Fibroblast of skin of right quadriceps (primary cell): ENCODE results near the gene SCG5.
"Not testable (repeated sequence)": the region's sequence is repeated elsewhere in the genome, so short reads cannot be mapped to it uniquely, and the experiment has no call there.

Experiments
- DNase-seq: peaks from one replicate; pipeline ENCODE4 v3.0.0-alpha.2; 2013

Gene SCG5

GRCh38 chr15:32641517-32642059 lies at the start of gene SCG5:
TSS of gene SCG5 (plus strand) at chr15:32641710. CDS start at chr15:32643593, 1,883 bp downstream.
- DNase-seq: peak; percentile 14

GRCh38 chr15:32593151-32593550 lies 48.4 kb upstream of the SCG5 start, which contains the start of gene GOLGA8N:
TSS of gene GOLGA8N (plus strand) at chr15:32593456.
- not testable (repeated sequence) for DNase-seq

GRCh38 chr15:32609518-32609917 lies 32.0 kb upstream of the SCG5 start:
- DNase-seq: not testable (repeated sequence)

- DNase-seq: peak; percentile 20
Measured at GRCh38 chr15:32610719-32611118, 30.8 kb upstream of the SCG5 start.

DNA sequence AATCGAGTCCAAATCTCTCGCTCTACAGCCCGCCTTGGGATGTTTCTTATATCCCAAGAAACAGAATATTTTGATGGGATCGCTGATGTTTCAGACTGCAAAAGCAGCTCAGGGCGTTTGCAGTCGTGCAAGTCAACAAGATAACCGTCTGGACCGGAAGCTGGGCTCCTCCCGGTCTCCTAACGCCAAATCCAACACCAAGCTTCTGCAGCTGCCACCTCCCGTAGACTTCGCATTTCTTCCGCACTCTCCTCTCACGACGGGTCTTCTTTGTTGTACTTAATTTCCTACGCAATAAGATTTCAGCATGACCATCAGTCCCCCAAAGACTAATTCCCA lies 26.8 kb upstream of the SCG5 start:
- not testable (repeated sequence) for DNase-seq

- peak; percentile 96 for DNase-seq
Measured at GRCh38 chr15:32615051-32615870, 26.2 kb upstream of the SCG5 start, which contains the start of gene ARHGAP11A. TSS of gene ARHGAP11A (plus strand) at chr15:32615504. CDS start at chr15:32616212, 708 bp downstream.

DNA sequence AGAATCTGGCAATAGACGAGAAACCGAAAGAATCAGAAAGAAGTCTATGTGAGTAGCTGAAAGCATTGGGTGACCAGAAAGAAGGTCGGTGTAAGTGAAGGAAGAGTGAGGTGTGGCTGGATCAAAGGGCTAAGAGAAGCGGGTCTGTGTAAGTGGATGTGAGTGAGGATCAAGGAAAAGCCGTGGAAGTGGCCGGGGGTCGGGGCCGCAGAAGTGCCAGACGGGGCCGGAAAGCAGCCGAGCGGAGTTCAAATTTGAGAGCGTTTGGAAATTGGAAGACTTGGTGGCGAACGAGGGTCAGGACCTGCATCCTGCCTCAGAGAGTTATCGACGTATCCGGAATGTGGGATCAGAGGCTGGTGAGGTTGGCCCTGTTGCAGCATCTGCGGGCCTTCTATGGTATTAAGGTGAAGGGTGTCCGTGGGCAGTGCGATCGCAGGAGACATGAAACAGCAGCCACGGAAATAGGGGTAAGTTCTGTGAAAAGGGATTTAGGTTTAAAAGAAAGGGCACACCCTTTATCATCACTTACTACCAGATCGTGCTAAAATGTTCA lies 25.6 kb upstream of the SCG5 start:
- not testable (repeated sequence) for DNase-seq

- DNase-seq: no peak
Measured at GRCh38 chr15:32636410-32636809, 5.1 kb upstream of the SCG5 start.

- DNase-seq: no peak
Measured at GRCh38 chr15:32636908-32637567, 4.5 kb upstream of the SCG5 start.

GRCh38 chr15:32637704-32638103 lies 3.8 kb upstream of the SCG5 start:
- DNase-seq: no peak

DNA sequence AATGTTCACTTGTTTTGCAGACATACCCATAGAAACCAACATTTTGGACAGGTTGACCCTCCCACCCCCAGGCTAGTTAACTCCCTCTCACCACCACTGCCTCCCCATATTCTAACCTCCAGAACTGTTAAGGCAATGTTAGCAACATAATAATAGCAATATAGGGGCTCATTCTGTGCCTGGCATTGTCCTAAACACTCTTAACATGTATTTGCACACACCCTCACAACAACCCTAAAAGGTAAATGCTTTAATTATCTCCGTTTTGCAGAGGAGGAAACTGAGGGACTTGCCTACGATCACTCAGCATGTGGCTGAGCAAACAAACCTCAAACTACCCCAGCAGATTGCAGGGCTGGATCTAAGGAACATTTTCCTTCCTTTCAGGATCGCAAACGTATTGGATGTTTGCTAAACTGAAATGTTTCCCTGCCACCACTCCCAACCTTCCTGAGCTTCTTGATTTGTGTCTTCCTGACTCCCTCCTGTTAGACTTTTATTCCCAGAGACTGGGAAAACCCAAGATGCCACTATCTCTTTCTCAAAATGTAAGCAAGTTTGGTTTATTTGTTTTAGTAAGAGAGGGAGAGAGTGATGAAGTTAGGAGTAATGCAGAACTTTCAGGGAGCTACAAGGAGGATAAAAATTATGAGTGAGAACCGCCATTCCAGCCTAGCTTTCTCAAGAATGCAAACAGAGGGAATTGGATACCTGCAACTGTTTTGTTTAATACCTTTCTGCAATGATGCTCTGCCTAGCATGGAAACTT lies 1.3 kb downstream of the SCG5 start:
- DNase-seq: no peak

DNA sequence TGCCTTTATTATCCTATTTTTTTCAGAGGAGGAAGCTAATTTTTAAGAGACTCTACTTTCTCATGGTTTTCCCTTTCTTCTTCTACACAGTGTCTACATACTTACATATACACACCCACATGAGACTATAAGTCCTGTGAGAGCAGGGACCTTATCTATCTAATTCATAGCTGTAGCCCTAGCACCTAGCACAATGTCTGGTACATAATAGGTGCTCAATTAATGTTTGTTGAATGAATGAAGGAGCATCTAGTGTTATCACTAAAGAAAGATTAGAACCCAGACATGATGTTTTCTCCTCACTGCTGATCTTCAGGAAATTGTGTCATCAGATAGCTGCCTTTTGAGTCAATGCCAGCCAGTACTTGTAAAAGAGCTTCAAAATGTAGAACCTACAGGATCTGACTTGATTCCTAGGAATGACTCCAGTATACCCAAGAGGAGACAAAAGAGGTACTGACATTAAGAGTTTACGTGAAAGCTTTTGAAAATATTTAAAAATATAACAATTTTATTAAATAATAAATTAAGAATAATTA lies 2.5 kb downstream of the SCG5 start:
- DNase-seq: peak; percentile 42

DNA sequence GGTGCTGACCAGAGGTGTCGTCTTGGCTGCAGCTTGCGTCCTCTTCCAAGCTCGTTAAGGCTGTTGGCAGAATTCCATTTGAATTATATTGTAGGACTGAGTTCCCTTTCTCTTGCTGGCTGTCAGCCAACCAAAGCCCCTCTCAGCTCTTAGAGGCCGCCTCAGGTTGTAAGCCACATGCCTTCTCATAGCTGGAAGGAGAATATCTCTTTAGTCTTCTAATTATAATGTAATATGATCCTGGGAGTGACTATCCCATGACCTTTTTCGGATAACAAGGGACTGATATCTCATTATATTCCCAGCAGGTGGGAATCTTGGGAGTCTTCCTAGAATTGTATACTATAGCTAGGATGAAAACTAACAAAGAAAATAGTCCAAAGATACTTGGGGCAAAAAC lies 4.8 kb downstream of the SCG5 start:
- no peak for DNase-seq

- DNase-seq: peak; percentile 41
Measured at GRCh38 chr15:32649342-32649741, 7.8 kb downstream of the SCG5 start.

- DNase-seq: peak; percentile 78
Measured at GRCh38 chr15:32651229-32651837, 9.8 kb downstream of the SCG5 start.

DNA sequence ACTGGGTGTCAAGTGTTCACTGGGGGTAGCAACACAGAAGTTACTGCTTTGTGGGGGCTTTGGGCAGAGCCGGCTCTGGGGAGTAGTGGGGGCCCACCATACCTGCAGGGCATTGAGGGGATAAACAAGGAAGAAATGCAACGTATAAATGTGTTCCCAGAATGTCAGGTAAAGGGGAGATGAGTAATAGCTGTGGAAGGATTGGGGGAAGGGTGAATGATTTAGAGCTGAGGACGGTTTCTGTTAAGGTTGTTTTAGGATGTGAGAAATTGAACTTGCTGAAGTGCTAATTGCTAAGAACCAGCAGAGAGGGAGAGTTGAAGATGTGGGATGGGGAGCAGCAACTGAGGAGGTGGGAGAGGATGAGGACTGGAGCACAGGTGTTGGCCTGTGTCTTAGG lies 10.7 kb downstream of the SCG5 start:
- no peak for DNase-seq

GRCh38 chr15:32656091-32656490 lies 14.6 kb downstream of the SCG5 start:
- no peak for DNase-seq

GRCh38 chr15:32656496-32656895 lies 15.0 kb downstream of the SCG5 start:
- DNase-seq: no peak

- no peak for DNase-seq
Measured at GRCh38 chr15:32657198-32657883, 15.8 kb downstream of the SCG5 start.

DNA sequence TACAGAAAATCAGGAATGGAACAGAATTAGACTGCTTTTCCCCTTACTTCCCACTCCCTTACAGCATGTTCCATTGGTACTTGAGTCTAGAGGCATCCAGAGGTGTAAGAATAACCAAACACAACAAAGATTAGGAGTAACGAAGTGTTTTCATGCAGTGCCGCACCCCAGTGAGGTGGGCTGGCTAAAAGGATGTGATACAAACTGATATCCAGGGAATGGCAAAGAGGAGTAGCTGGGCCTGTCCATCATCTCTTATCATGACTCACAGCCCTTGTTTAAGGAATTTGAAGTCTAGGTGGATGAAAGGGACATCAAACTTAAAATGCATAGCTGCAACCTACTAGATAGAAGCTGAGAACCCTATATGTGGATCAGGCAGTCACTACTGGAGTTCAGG lies 16.4 kb downstream of the SCG5 start:
- no peak for DNase-seq
